Caki2 (cell line): Measurements from ENCODE around the gene CHTF18. TPM values are rescaled to one million over a fixed set of nuclear protein-coding genes. Genes with fewer than 3 reads are reported as not detected.

Source experiments
- total RNA-seq: library from RNA; depleted of rRNA; stranded (reverse); fragments of >200 nt; shearing (Covaris generic); gene quantifications from 2 replicates; pipeline ENCODE4 v1.2.3, GENCODE V29; 2014; ENCODE audit warnings: low replicate concordance; rRNA removed

Gene CHTF18
- total RNA-seq, 1 experiment from 2014 or later: 52.2 TPM

Other genes starting within 250 kb of the CHTF18 start
- not detected in 2 replicates for gene PRR35, start 228.2 kb upstream of the CHTF18 start, total RNA-seq
- 1.2 and 4.0 TPM in 2 replicates for gene NHLRC4, start 221.6 kb upstream of the CHTF18 start, total RNA-seq
- gene PIGQ, start 218.7 kb upstream of the CHTF18 start, total RNA-seq: 53.4 and 65.5 TPM in 2 replicates
- gene RAB40C, start 198.6 kb upstream of the CHTF18 start, total RNA-seq: 22.4 and 33.2 TPM in 2 replicates
- 0.07 TPM in 1 of 2 replicates, not detected in the other for gene WFIKKN1, start 157.6 kb upstream of the CHTF18 start, total RNA-seq
- gene METTL26, start 152.3 kb upstream of the CHTF18 start, total RNA-seq: 433 and 438 TPM in 2 replicates
- gene MCRIP2, start 146.8 kb upstream of the CHTF18 start, total RNA-seq: 93.0 and 94.1 TPM in 2 replicates
- 12.3 and 52.7 TPM in 2 replicates for gene WDR90, start 139.3 kb upstream of the CHTF18 start, total RNA-seq
- 91.5 and 99.0 TPM in 2 replicates for gene RHOT2, start 120.5 kb upstream of the CHTF18 start, total RNA-seq
- gene RHBDL1, start 112.9 kb upstream of the CHTF18 start, total RNA-seq: 0.12 and 0.68 TPM in 2 replicates
- gene STUB1, start 108.2 kb upstream of the CHTF18 start, total RNA-seq: 453 and 482 TPM in 2 replicates
- 116 and 147 TPM in 2 replicates for gene JMJD8, start 104.3 kb upstream of the CHTF18 start, total RNA-seq
- 24.6 and 30.1 TPM in 2 replicates for gene WDR24, start 98.2 kb upstream of the CHTF18 start, total RNA-seq
- 25.7 and 26.3 TPM in 2 replicates for gene FBXL16, start 82.8 kb upstream of the CHTF18 start, total RNA-seq
- 1,206 and 1,492 TPM in 2 replicates for gene METRN, start 73.5 kb upstream of the CHTF18 start, total RNA-seq
- gene ANTKMT, start 67.5 kb upstream of the CHTF18 start, total RNA-seq: 95.7 and 164 TPM in 2 replicates
- gene CCDC78, start 62.2 kb upstream of the CHTF18 start, total RNA-seq: 4.5 and 10.3 TPM in 2 replicates
- gene HAGHL, start 61.5 kb upstream of the CHTF18 start, total RNA-seq: 48.0 and 73.6 TPM in 2 replicates
- 52.8 and 75.6 TPM in 2 replicates for gene CIAO3, start 47.6 kb upstream of the CHTF18 start, total RNA-seq
- gene MSLN, start 27.9 kb upstream of the CHTF18 start, total RNA-seq: not detected in 2 replicates
- gene RPUSD1, start 239 bp upstream of the CHTF18 start, total RNA-seq: 50.0 and 75.0 TPM in 2 replicates
- not detected in 2 replicates for gene GNG13, start 12.1 kb downstream of the CHTF18 start, total RNA-seq
- gene LMF1, start 182.4 kb downstream of the CHTF18 start, total RNA-seq: 16.5 and 35.6 TPM in 2 replicates
- gene SOX8, start 193.2 kb downstream of the CHTF18 start, total RNA-seq: 0.14 and 0.54 TPM in 2 replicates